Prostate gland (tissue), 2 donors: ENCODE data around the gene HES1.

ENCODE experiments used
- CTCF ChIP-seq, 4 experiments: fragments of 200-600 bp in 2 of 4; fragments of 450-650 bp in 2 of 4; sonication (generic) in 2 of 4; IDR thresholded peaks; 1 replicate in 3 of 4; 2 replicates in 1 of 4; pipeline ENCODE4 v1.5.1; 2016 to 2019; ENCODE audit warnings: antibody characterized with exemption in 4 of 4, mild to moderate bottlenecking in 2 of 4, moderate library complexity in 2 of 4
- POLR2A ChIP-seq: fragments of 450-650 bp; IDR thresholded peaks from one replicate; pipeline ENCODE4 v1.6.1; 2016; ENCODE audit warnings: antibody characterized with exemption, mild to moderate bottlenecking

- TF ChIP-seq CTCF (IDR thresholded peaks at IDR 0.05) (no peak), POLR2A (no peak)
These were observed 6.3 kb upstream of the HES1 start for GRCh38 chr3:194129581-194130133.
